ENCODE measurements around the gene SMCHD1.

The SMCHD1 gene

GRCh38 chr18:2655178-2655953 lies at the start of gene SMCHD1:
Gene SMCHD1 (plus strand): TSS chr18:2655726. CDS start chr18:2656076, 350 bp downstream.
- peak; percentile 90 for DNase-seq (ENCODE audit: low spot score)

DNA sequence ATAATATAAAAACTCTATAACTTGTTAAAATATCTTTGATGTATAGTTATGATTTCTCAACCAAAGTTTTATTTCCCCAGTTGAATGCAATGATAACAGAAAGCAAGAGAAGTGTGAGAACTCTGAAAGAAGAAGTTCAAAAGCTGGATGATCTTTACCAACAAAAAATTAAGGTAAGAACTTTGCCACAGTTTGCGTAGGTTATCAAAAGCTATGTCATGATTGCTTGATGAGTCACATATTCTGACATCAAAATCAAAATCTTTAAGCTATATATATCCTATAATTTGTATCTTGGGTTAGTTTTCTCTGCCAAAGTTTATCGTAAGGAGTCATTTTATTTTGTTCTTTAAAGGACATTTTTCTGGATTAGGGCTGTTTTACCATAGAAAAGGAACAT lies 49.2 kb upstream of the SMCHD1 start:
- DNase-seq (ENCODE audit: low spot score) = no peak

GRCh38 chr18:2609604-2610003 lies 45.9 kb upstream of the SMCHD1 start:
- DNase-seq (ENCODE audit: low spot score) = no peak

DNA sequence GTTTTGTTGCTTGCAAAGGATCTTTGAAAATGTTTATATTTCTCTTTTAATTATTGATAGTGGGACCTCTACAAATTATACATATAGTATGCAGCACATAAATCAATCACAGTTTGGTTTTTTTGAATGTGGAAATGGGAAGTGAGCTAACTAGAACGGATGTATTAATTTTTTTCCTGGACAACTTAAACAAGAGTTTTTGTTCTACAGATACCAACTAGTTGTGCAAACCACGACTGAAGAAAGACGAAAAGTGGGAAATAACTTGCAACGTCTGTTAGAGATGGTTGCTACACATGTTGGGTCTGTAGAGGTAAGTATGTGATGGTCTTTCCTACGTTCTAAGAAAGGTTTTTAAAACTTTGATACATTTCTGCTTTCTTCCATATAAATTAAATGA lies 45.0 kb upstream of the SMCHD1 start:
- no peak for DNase-seq (ENCODE audit: low spot score)

GRCh38 chr18:2612996-2613395 lies 42.5 kb upstream of the SMCHD1 start:
- no peak for DNase-seq (ENCODE audit: low spot score)

GRCh38 chr18:2617401-2617998 lies 38.0 kb upstream of the SMCHD1 start:
- no peak for DNase-seq (ENCODE audit: low spot score)

GRCh38 chr18:2618009-2618408 lies 37.5 kb upstream of the SMCHD1 start:
- no peak for DNase-seq (ENCODE audit: low spot score)

DNA sequence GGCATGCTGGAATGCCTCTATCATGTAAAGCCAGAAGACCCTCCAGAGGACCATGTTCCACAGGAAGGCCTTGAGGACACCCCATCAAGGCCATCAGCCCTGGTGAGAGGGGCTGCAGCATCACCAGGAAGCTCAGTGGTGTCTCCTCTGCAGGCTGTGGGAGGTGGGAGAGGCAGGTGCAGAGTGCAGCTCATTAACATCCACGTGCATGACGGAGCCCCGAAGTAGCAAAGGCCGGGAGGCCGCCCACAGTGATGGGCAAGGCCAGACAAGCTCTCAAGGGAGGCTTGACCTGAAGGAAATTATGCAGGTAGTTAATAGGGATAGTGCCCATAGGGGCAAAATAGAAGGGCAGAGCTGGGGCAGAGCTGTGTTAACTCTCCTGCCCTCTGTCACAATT lies 30.3 kb upstream of the SMCHD1 start:
- no peak for DNase-seq (ENCODE audit: low spot score)

GRCh38 chr18:2627821-2628276 lies 27.7 kb upstream of the SMCHD1 start:
- DNase-seq (ENCODE audit: low spot score) = no peak

GRCh38 chr18:2629003-2629402 lies 26.5 kb upstream of the SMCHD1 start:
- DNase-seq (ENCODE audit: low spot score) = no peak

DNA sequence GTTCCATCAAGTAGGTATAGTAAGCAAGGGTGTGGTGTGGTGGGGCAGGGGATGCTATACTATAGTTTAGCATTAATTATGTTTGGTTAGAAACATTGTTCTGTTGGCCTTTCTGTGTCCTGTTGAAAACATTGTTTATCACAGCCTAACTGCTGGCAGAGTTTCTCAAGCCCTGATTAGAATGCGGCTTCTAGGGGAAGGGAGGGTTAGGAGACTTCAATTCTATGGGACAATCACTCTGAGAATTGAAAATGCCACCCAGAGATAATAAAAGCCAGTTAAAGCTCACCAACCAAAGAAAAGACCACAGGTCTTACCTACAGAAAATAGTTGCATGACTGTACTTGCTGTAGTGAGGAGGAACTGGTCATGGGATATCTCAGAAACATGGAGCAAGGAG lies 19.9 kb upstream of the SMCHD1 start:
- no peak for DNase-seq (ENCODE audit: low spot score)

GRCh38 chr18:2636126-2636631 lies 19.3 kb upstream of the SMCHD1 start:
- no peak for DNase-seq (ENCODE audit: low spot score)

GRCh38 chr18:2641638-2642037 lies 13.9 kb upstream of the SMCHD1 start:
- DNase-seq (ENCODE audit: low spot score) = no peak

DNA sequence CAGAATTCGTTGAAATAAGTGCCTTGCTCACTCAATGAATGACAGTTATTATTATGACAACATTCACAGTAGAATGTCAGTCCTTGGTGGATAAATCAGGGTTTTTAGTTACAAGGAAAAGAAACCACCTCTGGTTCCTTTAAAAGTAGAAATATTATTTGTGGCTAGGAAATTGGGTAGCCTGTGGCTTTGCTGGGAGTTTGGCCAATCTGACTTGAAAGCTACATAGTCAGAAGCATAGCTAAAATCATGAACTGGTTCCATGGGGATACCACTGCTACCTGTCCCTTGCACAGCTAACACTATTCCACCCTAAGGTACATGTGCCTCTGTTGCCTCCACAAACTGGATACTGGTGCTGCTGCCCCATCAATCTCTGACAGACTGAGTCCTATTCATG lies 12.8 kb upstream of the SMCHD1 start:
- DNase-seq (ENCODE audit: low spot score) = no peak

DNA sequence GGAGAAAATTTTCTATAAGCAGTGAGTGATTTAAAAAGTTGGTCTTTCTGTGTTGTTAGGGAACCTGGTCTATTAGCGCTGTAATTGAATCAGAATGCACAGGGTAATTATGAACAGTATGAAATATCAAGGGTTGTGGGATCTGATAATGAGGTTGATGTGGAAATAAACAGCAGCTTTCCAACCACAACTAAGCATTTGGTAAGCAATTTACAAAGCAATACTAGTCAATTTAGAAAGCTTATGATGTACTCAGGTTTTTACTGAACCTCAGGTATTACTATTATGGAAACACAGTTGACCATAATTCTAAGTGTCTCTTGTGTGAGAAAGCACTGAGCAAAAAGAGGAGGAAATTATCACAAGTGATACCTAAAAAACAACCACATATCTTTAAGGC lies 11.0 kb upstream of the SMCHD1 start:
- no peak for DNase-seq (ENCODE audit: low spot score)

GRCh38 chr18:2651981-2652380 lies 3.5 kb upstream of the SMCHD1 start:
- DNase-seq (ENCODE audit: low spot score) = no peak

DNA sequence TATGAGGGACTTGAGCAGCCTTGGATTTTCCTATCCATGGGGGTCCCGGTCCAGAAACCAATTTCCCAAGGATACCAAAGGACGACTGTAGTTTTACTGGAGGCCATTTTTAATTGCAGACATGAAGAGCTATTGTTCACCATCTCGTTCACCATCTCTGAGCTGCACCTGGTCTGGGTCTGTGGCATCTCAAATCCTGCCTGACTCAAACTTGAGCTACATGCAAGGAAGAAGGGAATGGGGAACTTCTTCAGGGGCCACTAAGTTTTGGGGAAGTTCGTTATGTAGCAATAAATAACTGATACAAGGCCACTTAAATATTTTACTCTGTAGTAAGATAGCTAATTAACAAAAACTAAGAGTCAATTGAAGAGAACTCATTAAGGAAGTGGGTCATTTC lies 2.1 kb upstream of the SMCHD1 start:
- DNase-seq (ENCODE audit: low spot score) = no peak

GRCh38 chr18:2654169-2654927 lies 1.2 kb upstream of the SMCHD1 start:
- no peak for DNase-seq (ENCODE audit: low spot score)

GRCh38 chr18:2654928-2655177 lies 673 bp upstream of the SMCHD1 start:
- peak; percentile 51 for DNase-seq (ENCODE audit: low spot score)

GRCh38 chr18:2655954-2656236 lies 369 bp downstream of the SMCHD1 start:
- DNase-seq (ENCODE audit: low spot score) = no peak

DNA sequence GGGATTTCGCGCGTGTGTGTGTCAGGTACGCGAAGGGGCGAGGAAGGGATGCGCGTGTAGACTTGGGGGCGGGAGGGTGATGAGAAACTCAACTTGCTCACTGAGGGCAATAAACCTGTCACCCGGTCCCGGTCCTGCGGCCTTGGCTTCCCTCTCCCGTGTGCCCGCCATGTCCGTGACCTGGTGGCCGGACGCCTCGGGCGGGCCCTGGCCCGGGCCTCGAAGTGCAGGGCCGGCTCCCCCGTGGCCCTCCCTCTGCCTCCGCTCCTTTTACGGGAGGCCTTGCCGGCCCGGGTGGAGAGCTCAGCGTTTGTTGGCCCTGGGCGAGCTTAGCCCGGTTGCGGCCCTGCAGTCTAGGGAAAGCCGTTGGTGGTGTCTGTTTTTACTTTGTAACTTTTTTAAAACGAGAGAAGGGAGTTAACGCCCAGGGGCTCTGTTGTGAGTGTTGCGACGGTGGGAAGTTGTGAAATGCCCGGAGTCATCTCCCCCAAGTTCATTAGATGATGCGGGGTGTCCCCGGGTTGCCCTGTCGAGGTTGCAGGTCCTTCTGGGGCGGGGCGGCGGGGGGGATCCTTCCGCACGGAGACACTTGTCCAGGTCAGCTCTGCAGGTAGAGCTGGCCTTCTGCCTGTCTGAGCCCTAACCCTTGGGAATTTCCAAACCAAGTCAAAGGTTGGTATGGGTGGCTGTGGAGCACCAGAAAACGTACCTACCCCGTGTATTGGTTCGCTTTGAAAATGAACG lies 883 bp downstream of the SMCHD1 start:
- DNase-seq (ENCODE audit: low spot score) = peak; percentile 56

DNA sequence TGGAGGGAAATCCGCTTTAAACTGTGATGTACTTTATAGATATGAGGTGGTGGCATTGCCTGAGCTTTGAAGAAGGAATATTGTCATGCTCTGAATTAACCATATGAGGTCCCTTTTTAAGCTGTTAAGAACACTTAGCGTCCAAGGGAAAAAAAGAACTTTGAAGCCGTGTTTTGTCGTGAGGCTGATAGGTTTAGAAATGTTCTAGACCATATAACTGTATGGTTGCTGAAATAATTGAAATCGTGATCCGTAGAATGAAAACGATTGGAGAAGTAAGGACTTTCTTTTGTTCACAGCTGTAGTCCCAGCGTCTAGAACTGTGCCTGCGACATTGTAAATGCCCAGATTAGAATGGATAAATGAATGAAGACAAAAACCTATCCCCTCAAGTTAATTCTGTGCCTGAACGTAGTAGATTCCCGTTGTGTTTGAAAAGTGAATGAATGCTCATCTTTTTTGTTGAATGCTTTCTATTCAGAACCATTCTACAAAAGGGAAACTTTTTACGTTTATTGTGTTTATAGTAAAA lies 1.5 kb downstream of the SMCHD1 start:
- DNase-seq (ENCODE audit: low spot score) = no peak
